IPS-11a (cell line): ENCODE measurements around the gene OR5AC2.

ENCODE experiments used
- H3K4me3 ChIP-seq: one replicate; pipeline ENCODE4 v1.5.1; 2013; ENCODE audit warnings: low read depth, low read length, control low read depth

The OR5AC2 gene

GRCh38 chr3:98086873-98087272 is at the start of gene OR5AC2:
Gene OR5AC2, plus strand, starts transcription at chr3:98087173. Its CDS starts 0 bp downstream, at chr3:98087173.
- H3K4me3 ChIP-seq = no peak within 1 kb of the TSS

- no peak overlapping the region for H3K4me3 ChIP-seq
Measured at GRCh38 chr3:98038286-98038685, 48.7 kb upstream of the OR5AC2 start.

GRCh38 chr3:98038876-98039275 is 48.1 kb upstream of the OR5AC2 start:
- no peak overlapping the region for H3K4me3 ChIP-seq

- peak overlapping the region; percentile 45 for H3K4me3 ChIP-seq
Measured at GRCh38 chr3:98039322-98040024, 47.5 kb upstream of the OR5AC2 start.

GRCh38 chr3:98041350-98041749 is 45.6 kb upstream of the OR5AC2 start:
- no peak overlapping the region for H3K4me3 ChIP-seq

GRCh38 chr3:98048586-98048985 is 38.4 kb upstream of the OR5AC2 start:
- no peak overlapping the region for H3K4me3 ChIP-seq

- no peak overlapping the region for H3K4me3 ChIP-seq
Measured at GRCh38 chr3:98049271-98049670, 37.7 kb upstream of the OR5AC2 start.

GRCh38 chr3:98056035-98056434 is 30.9 kb upstream of the OR5AC2 start:
- H3K4me3 ChIP-seq = no peak overlapping the region

GRCh38 chr3:98057631-98058030 is 29.3 kb upstream of the OR5AC2 start:
- H3K4me3 ChIP-seq = no peak overlapping the region

- H3K4me3 ChIP-seq = no peak overlapping the region
Measured at GRCh38 chr3:98058244-98058960, 28.6 kb upstream of the OR5AC2 start.

GRCh38 chr3:98068824-98069223 is 18.1 kb upstream of the OR5AC2 start:
- no peak overlapping the region for H3K4me3 ChIP-seq

- H3K4me3 ChIP-seq = no peak overlapping the region
Measured at GRCh38 chr3:98070840-98071239, 16.1 kb upstream of the OR5AC2 start.

- no peak overlapping the region for H3K4me3 ChIP-seq
Measured at GRCh38 chr3:98073486-98073885, 13.5 kb upstream of the OR5AC2 start.

GRCh38 chr3:98095882-98096281 is 8.9 kb downstream of the OR5AC2 start:
- H3K4me3 ChIP-seq = no peak overlapping the region

GRCh38 chr3:98099848-98100247 is 12.9 kb downstream of the OR5AC2 start:
- H3K4me3 ChIP-seq = no peak overlapping the region

- no peak overlapping the region for H3K4me3 ChIP-seq
Measured at GRCh38 chr3:98108162-98108561, 21.2 kb downstream of the OR5AC2 start.

- no peak overlapping the region for H3K4me3 ChIP-seq
Measured at GRCh38 chr3:98109807-98110549, 23.0 kb downstream of the OR5AC2 start.

- no peak overlapping the region for H3K4me3 ChIP-seq
Measured at GRCh38 chr3:98110550-98110908, 23.6 kb downstream of the OR5AC2 start.

- no peak overlapping the region for H3K4me3 ChIP-seq
Measured at GRCh38 chr3:98114264-98114663, 27.3 kb downstream of the OR5AC2 start.

GRCh38 chr3:98115717-98116116 is 28.7 kb downstream of the OR5AC2 start:
- H3K4me3 ChIP-seq = no peak overlapping the region

GRCh38 chr3:98130421-98130820 is 43.4 kb downstream of the OR5AC2 start, which contains the start of gene OR5H1:
Gene OR5H1, plus strand, starts transcription at chr3:98130721. Its CDS starts 1,977 bp downstream, at chr3:98132698.
- H3K4me3 ChIP-seq = no peak within 1 kb of the TSS

- no peak overlapping the region for H3K4me3 ChIP-seq
Measured at GRCh38 chr3:98136631-98137030, 49.7 kb downstream of the OR5AC2 start.
